NOMO-1 treated with DMSO at 0.1 percent for 48 hours (cell line): Measurements from ENCODE around the gene ZCCHC14.
A peak's percentile ranks its signal among the peaks of the same experiment; 100 is the strongest.

Source experiments
- DNase-seq: peaks from one replicate; lab custom pipeline; 2025; ENCODE audit not compliant: unreplicated experiment; lab: John Stamatoyannopoulos, UW

Gene ZCCHC14

DNA sequence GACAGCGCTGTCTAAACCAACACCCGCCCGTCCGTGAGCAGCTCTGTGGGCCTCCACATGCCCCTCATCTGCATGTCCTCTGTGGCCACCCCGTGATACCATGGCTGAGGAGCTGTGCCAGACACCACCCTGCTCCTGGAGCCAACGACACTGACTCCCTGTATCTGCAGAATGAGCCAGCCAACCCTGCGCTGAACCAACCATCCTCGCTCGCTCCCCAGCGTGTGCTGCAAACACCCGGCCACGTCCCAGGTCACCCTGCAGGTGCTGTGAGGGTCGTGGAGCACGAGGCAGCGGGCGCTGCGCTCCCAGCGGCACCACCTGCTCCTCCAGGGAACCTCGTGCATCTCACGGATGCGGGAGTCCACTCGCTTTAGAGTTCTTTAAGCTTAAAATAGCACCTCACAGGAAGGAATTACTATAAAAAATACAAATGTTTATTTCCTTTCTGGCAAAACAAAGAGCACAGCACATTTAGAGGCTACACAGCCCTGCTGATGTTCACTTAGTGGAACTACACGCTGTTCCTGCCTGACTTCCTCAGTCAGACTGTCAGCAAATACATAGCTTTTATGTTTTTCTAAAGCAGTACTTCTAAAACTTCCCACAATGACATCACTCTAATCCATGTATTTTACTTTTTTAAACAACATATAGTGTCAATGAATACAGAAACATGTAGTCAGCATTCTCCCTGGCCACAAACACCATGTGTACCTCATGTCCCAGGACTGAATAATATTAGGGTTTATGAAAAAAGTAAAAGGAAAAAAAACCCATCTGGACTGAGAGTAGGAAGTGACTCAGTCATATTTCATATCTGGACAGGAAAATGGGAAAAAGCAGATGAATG is 57.2 kb downstream of the ZCCHC14 start:
- DNase-seq: no peak

DNA sequence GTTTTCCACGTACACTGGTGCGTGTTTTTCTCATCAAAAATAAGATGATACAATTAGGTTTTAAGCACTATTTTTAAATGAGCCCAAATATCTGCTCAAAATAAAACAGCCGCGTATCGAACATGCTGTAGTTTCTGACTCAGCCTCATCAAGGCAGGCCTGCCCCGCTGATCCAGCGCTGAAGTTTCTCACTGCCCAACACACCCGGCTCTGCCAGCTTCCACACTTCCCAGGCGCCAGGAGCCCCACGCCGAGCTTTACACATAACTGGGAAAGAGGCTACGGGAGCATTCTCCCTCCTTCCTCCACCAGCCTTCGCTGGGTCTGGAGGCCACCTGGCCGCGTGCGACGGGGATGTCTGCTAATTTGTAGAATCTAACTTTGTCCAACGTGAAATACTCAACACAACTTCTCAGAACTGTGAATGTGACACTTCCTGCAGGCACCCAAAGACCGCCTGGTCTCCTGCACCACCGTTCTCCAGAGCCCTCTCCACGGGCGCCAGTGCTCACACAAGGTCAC is 58.6 kb downstream of the ZCCHC14 start:
- DNase-seq: no peak

DNA sequence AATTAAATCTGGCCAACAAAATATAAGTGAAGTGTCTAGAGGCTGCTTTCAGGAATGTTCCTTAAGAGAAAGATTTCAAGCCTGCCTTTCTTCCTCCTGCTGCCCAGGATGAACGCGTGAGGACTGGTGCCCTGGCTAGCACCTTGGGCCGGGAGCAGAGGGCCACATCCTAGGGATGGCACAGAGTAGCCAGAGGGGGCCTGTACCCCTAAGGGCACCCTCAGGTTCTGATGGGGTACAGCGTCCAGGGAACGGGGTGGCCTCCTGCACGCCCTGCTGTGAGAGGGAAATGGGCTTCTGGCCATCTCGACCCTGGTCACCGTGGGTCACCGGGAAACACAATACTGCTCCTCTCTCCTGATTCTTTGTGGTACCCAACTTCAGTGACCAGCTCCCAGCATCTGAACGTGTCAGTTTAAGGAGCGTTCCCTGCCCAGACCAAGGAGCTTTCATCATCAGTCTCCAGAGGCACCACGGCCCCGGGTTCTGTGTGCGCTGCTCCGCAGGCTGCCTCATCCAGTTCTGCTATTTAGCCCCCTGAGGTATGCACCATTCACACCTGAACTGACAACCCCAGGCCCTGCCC is 60.4 kb downstream of the ZCCHC14 start:
- no peak for DNase-seq

DNA sequence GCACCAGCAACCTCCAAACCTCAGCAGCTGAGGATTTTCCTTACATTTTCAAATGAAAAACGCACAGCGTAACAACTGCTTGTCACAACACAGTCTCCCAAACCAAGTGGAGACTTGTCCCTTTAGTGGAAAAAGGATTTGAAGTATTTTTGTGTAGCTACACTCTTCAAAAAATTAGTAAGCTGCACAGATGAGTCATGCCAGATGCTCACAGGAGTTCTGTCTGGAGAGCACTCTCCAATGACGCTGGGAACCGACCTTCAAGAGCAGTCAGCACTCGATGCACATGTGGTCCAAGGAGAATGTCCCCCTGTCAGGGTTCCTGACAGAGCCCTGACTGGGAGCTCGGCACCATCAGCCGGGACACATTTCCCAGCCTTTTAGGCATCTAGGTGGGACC is 60.9 kb downstream of the ZCCHC14 start:
- no peak for DNase-seq

DNA sequence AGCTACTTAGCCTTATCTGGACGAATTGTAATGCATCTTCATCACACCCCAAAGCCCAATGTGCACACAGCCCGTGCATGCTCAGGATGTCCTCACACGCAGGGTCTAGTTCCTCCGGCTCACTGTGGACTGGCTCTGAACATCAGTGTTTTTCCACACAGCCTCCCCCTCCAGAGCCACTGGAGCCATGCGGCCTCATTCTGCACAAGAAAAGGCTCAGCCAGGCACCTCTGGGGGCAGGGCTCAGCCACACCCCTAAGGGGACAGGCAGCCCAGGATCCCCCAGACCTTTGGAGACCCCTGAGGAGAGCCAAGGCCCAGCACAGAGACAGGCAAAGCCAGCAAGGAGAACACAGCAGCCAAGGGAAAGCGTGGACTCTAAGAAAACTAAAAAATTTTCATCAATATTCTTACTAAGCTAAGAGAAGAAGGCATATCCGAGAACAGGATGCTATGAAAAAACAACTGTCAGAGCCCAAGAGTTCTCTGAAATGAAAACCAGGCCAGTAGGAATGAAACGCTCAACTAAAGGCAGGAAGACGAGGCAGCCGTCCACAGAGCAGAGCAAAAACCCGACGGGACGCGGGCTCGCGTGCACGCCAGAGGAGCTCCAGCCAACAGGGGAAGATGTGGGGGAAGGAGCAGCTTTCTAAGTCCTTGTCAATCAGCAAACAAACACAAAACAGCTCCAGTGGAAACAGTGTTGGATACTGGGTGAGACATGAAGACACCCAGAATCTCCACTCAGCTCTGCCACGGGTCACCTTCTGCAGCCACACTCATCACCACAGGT is 66.2 kb downstream of the ZCCHC14 start:
- DNase-seq: no peak

DNA sequence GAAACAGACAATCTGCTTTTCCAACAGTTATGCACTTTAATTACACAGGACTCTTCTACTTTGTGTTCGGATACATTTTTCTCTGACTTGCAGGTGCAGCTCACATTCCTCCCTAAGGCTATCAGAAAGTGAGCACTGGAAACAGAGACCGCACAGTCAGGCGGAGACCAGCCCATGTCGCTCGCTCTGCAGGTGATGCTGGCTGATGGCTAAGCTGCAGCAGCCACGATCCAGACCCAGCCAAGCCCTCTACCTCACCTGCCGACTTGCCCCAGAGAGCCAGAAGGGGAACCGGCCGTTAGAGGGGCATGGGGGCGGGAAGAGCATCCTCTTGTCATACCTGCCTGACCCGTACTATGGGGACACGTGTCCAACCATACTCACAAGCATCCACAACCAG is 66.9 kb downstream of the ZCCHC14 start:
- DNase-seq: no peak

DNA sequence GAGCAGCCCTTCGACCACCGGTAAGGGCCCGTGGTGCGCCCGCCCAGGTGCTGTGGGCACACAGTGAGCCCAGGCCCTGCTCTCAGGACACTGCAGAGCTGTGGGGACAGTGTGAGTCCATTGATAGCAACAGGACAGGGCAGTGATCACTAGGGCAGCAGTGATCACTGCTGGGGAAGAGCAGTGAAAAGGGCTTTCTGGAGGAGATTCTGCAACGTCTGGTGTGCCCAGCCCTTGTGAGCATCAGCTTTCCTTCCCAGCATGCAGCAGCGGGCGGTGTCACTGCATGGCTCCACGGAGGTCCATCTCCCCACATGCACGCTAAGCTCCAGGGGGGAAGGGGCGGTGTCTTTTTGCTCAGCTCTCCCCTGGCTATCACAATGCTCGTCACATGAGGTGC is 68.6 kb downstream of the ZCCHC14 start:
- no peak for DNase-seq

DNA sequence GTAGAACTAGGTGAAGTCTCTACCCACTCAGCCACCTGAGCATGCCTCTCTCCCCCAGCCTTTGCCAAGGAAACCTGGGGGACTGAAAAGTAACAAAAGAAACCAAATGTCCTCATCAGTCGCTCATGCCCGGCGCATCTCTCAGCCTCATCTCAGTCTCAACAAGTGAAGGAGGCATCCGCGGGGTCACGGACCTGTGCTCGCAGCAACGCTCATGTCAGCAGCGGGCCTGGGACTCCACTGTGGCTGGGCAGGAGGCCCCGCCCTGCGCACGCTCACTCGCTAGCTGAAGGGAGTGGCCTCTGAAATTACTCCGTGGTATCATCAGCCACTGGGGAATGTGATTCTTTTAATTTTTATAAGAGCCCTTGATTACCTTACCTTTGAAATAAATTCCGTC is 69.4 kb downstream of the ZCCHC14 start:
- no peak for DNase-seq

DNA sequence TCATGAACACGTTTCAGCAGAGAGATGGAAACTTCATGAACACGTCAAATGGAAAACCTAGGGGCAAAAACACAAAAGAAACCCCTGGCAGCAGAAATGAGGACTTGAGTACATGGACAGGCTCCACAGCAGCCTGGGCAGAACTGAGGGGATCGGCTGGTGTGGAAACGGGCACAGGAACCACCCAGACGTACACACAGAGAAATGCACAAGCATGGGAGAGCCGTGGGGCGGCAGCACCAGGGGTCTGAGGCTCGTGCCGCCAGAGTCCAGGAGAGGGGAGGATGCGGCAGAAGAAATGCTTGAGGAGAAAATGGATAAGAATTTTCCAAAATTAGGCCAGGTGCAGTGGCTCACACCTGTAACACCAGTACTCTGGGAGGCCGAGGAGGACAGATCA is 70.7 kb downstream of the ZCCHC14 start:
- no peak for DNase-seq

DNA sequence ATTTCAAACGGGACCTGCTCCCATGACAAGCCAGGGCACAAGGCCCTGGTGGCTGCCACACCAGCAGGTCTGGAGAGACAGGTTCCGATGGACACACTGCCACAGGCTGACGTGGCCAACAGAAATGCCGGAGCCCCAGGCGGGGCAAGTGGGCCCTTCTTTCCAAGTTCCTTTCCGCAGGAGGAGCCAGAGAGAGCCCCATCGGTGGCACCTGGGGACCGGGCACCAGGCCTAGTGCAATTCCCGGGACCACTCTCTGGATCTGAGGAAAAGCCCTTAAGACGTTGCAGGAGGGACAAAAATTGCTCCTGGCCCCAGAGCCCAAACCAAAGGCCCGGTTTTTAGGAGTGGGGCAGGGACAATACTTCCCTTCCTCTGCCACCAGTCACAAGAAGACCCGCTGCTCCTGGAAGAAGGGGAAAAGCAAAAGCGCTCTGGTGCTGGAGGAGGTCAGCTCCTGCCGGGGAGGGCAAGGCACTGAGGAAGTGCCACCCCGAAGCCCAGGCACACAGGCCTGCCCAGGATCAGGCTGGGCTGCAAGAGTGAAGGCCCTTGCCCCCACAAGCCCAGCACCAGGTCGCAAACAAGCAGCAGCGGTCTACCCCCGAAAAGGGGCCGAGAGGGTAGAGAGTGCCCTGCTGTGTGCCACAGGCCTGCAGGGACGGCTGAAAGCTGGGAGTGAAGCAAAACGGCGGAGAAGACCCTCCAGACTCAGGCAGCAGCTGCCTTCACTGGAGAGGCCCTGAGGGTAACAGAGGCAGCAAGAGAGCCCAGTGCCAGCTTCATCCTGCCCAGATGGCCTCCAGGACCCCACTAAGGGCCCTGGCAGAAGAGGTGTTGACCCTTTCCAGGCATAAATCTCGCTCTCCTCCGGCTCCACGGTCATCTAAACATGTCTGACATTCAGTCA is 71.6 kb downstream of the ZCCHC14 start:
- no peak for DNase-seq

DNA sequence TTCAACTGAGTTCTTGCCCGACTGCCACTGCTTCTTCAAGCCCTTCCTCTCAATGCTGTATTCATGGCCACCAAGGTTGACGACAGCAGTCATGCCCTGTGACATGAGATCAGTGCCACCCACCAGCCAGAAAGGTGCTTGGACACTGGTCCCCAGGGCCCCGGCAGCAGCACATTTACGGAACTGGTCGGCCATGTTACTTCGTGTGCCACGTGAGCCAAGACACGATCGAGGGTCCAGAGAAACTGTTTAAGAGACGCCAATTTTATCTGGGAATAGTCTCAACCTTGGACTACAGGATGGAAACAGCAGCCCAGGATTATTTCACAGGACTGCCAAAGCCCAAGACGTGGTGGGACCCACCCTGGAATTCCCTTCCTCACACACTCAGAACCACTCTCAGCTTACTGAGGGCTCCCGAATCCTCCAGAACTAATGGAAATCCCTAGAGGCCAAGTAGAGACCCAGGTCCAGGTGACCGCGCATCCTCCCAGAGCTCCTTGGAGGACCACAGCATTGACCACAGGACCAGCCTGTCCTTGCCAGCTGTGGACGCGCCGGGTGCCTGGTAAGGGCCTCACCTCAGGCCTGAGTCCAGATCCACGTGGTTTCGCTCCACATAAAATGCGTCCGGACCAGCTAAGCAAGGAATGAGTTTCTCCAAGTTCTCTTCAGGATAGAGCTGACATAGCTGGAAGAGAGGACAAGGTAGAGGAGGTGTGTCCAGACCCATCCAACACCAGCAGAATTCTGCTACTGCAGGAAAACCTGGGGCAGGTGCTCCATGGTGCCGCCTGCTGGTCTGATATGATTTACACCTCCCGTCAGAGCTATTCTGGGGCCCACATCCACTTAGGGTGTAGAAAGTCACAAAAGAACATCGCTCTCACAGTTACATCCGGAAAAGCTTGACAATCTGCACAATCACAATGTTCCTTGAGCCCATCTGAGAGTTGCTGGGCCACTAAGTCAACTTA is 72.5 kb downstream of the ZCCHC14 start:
- no peak for DNase-seq

DNA sequence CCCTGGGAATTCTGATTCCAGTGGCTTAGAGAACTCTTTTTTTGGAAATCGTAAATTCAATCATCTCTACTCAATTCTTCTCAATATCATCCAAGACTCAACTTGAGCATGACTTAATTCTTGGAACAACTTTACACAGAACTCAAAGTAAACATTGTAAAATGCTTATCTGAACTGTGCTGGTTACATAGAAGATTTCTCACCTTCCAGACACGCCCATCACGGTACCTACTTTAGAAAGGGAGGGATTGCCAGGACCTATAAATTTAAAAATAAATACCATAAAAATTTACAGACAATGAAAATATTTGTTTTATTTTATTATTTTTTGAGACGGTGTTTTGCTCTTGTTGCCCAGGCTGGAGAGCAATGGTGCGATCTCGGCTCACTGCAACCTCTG is 74.2 kb downstream of the ZCCHC14 start:
- no peak for DNase-seq

DNA sequence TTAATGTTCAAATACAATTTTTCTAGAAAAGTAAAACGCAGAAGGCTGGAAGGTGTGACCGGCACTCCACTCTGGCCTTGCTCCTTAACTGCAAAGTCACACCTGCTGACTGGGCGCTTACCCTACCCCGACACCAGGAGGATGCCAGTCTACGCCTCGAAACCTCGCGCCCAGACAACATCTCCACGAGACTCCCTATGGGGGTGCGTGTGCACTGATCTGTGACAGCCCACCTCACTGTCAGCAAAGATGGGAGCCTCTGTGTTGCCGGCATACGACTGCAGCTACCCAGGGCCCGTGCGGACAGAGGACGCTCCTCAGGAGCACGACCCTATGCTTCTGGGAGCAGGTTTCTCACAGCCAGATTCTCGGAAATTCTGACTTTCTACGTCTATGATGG is 74.6 kb downstream of the ZCCHC14 start:
- DNase-seq: no peak

DNA sequence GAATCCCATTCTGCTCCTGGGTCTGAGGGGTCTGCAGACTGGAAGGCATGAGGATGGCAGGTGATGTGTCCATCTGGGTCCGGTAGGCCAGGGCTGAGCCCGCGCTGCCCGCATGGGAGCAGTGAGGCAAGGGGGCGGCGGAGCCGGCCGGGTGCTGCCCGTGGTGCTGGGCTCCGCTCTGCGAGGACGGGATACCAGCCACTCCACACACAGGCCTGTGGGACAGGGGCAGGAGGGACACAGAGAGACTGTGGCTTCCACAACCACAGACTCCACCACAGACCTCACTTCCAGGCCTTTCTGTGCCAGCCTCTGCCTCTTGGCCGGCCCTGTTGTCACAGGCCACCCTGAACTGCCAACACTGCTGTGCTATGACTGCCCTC is 75.3 kb downstream of the ZCCHC14 start:
- DNase-seq: no peak

DNA sequence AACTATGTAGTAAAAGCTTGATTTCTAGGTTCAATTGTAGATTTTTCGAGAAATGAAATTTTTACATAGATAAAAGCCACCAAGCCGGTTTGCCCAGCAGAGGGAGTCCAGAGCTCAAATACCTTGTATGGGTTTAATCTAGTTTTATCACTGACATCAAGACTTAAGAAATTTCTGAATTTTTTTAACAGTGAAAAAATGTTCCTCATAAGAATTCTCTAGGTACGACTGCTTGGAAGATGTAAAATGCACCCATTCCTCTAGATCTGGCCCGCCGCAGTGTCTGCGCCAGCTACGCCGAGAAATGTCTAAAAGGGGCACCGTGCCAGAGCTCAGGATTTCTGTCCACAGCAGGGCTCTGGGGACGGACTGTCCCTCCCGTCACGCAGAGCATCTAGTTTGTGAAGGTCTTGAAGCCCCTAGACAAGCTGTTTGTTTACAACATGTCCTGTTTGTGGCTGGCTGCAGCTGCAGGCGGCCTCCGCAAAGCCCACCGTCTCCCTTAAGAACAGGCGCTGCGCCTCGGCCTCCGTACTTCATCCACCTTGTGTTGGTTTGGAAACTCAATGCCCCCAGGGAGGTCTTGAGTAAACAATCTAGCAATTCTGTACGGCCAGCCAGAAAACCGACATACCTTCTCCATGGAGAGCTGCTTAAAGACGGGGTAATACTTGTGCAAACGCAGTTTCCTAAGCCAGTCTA is 75.8 kb downstream of the ZCCHC14 start:
- peak; percentile 2 for DNase-seq

DNA sequence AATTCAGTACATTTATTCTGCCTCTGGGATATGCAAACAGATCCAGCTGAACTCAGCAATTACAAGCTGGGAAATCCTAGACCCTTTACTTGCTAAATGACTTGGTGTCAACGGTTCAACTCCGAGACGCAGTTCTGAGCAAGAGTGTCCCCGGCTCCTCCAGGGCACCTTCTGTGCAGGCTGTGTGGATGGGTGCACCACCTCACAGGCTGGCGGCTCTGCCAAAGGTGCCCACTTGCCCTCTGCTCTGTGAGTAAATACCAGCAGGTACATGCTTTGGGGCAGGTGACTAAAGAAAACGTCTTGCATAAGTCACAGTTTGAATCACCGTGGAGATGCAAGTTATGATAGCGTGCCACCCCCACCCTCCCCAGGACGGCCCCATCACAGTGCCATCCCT is 77.4 kb downstream of the ZCCHC14 start:
- DNase-seq: no peak

DNA sequence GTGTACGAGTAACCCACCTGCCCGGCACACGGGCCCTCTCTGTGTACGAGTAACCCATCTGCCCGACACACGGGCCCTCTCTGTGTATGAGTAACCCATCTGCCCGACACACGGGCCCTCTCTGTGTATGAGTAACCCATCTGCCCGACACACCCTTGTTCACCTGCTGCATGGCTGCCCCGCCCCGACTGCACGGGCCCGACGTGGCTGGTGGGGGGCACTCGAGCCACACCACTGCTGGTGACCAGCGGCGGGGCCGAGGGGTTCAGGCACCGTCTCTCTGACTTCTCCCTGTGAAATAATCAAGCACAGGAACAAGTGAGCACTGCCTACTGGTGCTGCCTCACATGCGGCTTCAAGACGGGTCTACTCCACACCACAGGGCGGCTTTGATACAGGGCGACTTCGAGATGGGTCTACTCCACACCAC is 78.6 kb downstream of the ZCCHC14 start:
- no peak for DNase-seq

DNA sequence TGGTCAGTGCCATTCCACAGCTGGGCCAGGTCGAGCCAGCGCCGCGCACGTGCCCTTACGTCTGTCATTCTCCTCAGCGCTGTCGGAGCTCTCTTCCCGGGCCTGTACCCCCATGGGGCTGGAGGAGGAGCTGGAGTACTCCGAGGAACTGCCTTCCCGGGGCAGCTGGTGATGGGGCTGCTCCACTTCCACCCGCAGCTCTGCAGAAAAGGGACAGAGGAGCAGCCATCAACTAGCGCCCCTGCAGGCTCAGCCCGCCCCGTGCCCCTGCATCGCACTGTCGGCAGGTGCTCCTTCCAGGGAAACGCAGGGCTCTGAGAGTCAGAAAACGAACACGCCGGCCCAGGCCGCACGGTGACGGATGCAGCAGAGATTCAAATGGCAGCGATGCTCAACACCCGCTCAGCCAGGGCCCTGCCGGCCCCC is 79.8 kb downstream of the ZCCHC14 start:
- DNase-seq: no peak
